Upper lobe of left lung (tissue), 4 donors: ENCODE data around the gene TRIM6.

Experiments
- CTCF ChIP-seq, 6 experiments: fragments of 450-650 bp in 4 of 6; fragments of 200-600 bp in 2 of 6; sonication (generic) in 2 of 6; IDR thresholded peaks; one replicate each; pipeline ENCODE4 v1.5.1; 2016 to 2019; ENCODE audit warnings: antibody characterized with exemption in 6 of 6
- EP300 ChIP-seq, 4 donors: sonication (generic); formaldehyde crosslinking; IDR thresholded peaks; one replicate each; pipeline ENCODE4 v1.5.1; 2017; ENCODE audit warnings: antibody characterized with exemption in 4 of 4, control low read depth in 2 of 4
- POLR2A ChIP-seq, 4 donors: fragments of 450-650 bp; IDR thresholded peaks; one replicate each; pipeline ENCODE4 v1.5.1; 2016 to 2017; ENCODE audit warnings: antibody characterized with exemption in 4 of 4, mild to moderate bottlenecking in 2 of 4
- POLR2AphosphoS5 ChIP-seq, 2 donors: sonication (generic); formaldehyde crosslinking; IDR thresholded peaks; one replicate each; pipeline ENCODE4 v1.5.1; 2017; ENCODE audit warnings: antibody characterized with exemption in 2 of 2

GRCh38 chr11:5618807-5619206 is 22.4 kb downstream of the TRIM6 start:
- no peak for TF ChIP-seq CTCF (IDR thresholded peaks at IDR 0.05)
- TF ChIP-seq EP300 (IDR thresholded peaks at IDR 0.05) = no peak
- TF ChIP-seq POLR2AphosphoS5 (IDR thresholded peaks at IDR 0.05) = no peak
- TF ChIP-seq POLR2A (IDR thresholded peaks at IDR 0.05) = no peak
